Spleen (tissue), 7 donors: ENCODE data around the gene EXOSC5.

Experiments used
- CTCF ChIP-seq, 11 experiments: fragments of 200-600 bp in 7 of 11; fragments of 450-650 bp in 4 of 11; sonication (generic) in 4 of 11; IDR thresholded peaks in 8 of 11; conservative IDR thresholded peaks in 3 of 11; 1 replicate in 7 of 11; 2 replicates in 4 of 11; pipeline versions ENCODE4 v1.4.0 to v1.8.0; 2016 to 2021; ENCODE audit warnings: antibody characterized with exemption in 11 of 11, inconsistent platforms in 4 of 11, mild to moderate bottlenecking in 1 of 11
- POLR2AphosphoS5 ChIP-seq, 3 donors: sonication (generic); formaldehyde crosslinking; IDR thresholded peaks; one replicate each; pipeline ENCODE4 v1.5.1; 2017; ENCODE audit warnings: antibody characterized with exemption in 3 of 3
- donor health status: DM: no; HTN: no; CAD: no; lungs with moderate emphysema.
- donor health status: DM: no; HTN: no; CAD: no.
- donor health status: DM: no; HTN: no; CAD: no.

- TF ChIP-seq CTCF (IDR thresholded peaks at IDR 0.05 in 8 of 11, conservative IDR thresholded peaks at IDR 0.05 in 3 of 11) (no peak), POLR2AphosphoS5 (IDR thresholded peaks at IDR 0.05) (no peak)
Measured at GRCh38 chr19:41359741-41360140, 37.4 kb downstream of the EXOSC5 start.
